Neural cell (in vitro differentiated cells): ENCODE results near the gene AVPI1. TPM values are rescaled to one million over a fixed set of nuclear protein-coding genes. Genes with fewer than 3 reads are reported as not detected.

Experiments used
- H2AFZ ChIP-seq: fragments of 200-600, 300-800 bp; sonication (generic), shearing (Covaris generic); 2 replicates; pipeline ENCODE4 v1.6.0; 2014; ENCODE audit warnings: low read depth, mild to moderate bottlenecking, antibody characterized with exemption, low read length, moderate library complexity
- H3F3A ChIP-seq: fragments of 200-600 bp; shearing (Covaris generic); 2 replicates; pipeline ENCODE4 v1.6.1; 2016; ENCODE audit warnings: mild to moderate bottlenecking, moderate library complexity, mixed read lengths, antibody characterized with exemption, low read length; ENCODE audit not compliant: insufficient read depth, poor library complexity, severe bottlenecking
- H3K27ac ChIP-seq: fragments of 200-600, 300-800 bp; sonication (generic), shearing (Covaris generic); 2 replicates; pipeline ENCODE4 v1.5.1; 2014; ENCODE audit warnings: mild to moderate bottlenecking, low read length, moderate library complexity
- H3K27me3 ChIP-seq: fragments of 300-800, 200-600 bp; sonication (generic), shearing (Covaris generic); 2 replicates; pipeline ENCODE4 v1.6.0; 2014; ENCODE audit warnings: mild to moderate bottlenecking, low read depth, low read length, moderate library complexity; ENCODE audit not compliant: insufficient read depth
- H3K36me3 ChIP-seq: fragments of 300-800, 200-600 bp; sonication (generic), shearing (Covaris generic); 2 replicates; pipeline ENCODE4 v1.5.1; 2014; ENCODE audit warnings: mild to moderate bottlenecking, antibody characterized with exemption, low read length, moderate library complexity; ENCODE audit not compliant: insufficient read depth
- H3K4me2 ChIP-seq: fragments of 300-800, 200-600 bp; sonication (generic), shearing (Covaris generic); 2 replicates; pipeline ENCODE4 v1.6.0; 2014; ENCODE audit warnings: mild to moderate bottlenecking, low read length
- H3K4me3 ChIP-seq: fragments of 300-800, 200-600 bp; sonication (generic), shearing (Covaris generic); 2 replicates; pipeline ENCODE4 v1.5.1; 2014; ENCODE audit warnings: mild to moderate bottlenecking, low read length, moderate library complexity
- H3K79me2 ChIP-seq: fragments of 200-600 bp; shearing (Covaris generic); replicated peaks from 2 replicates; pipeline ENCODE4 v1.6.0; 2014; ENCODE audit warnings: mild to moderate bottlenecking, low read length, moderate library complexity; ENCODE audit not compliant: insufficient read depth
- H3K9ac ChIP-seq: fragments of 300-800, 200-600 bp; sonication (generic), shearing (Covaris generic); 2 replicates; pipeline ENCODE4 v1.6.1; 2016; ENCODE audit warnings: mild to moderate bottlenecking, low read length, mixed read lengths
- H3K9me2 ChIP-seq: fragments of 200-600 bp; shearing (Covaris generic); 2 replicates; pipeline ENCODE4 v1.6.1; 2016; ENCODE audit warnings: mild to moderate bottlenecking, low read length, mixed read lengths; ENCODE audit not compliant: insufficient read depth
- H3K9me3 ChIP-seq: fragments of 200-600, 300-800 bp; sonication (generic), shearing (Covaris generic); 2 replicates; pipeline ENCODE4 v1.6.1; 2016; ENCODE audit warnings: mild to moderate bottlenecking, mixed run types, low read length, moderate library complexity, mixed read lengths
- H4K20me1 ChIP-seq: fragments of 200-600 bp; shearing (Covaris generic); 2 replicates; pipeline ENCODE4 v1.6.1; 2016; ENCODE audit warnings: mild to moderate bottlenecking, mixed run types; ENCODE audit not compliant: insufficient read depth
- MXI1 ChIP-seq: fragments of 450-650 bp; conservative IDR thresholded peaks from 2 replicates; pipeline ENCODE4 v1.6.1; 2014; ENCODE audit warnings: antibody characterized with exemption, mild to moderate bottlenecking; ENCODE audit not compliant: poor library complexity, severe bottlenecking
- POLR2AphosphoS5 ChIP-seq: IDR thresholded peaks from 2 replicates; pipeline ENCODE4 v1.6.1; 2012
- RAD21 ChIP-seq: fragments of 450-650 bp; conservative IDR thresholded peaks from 2 replicates; pipeline ENCODE4 v1.6.1; 2014; ENCODE audit warnings: antibody characterized with exemption, mild to moderate bottlenecking, moderate library complexity
- REST ChIP-seq: IDR thresholded peaks from 2 replicates; pipeline ENCODE4 v1.6.1; 2012; ENCODE audit warnings: borderline replicate concordance
- SMC3 ChIP-seq: fragments of 450-650 bp; conservative IDR thresholded peaks from 2 replicates; pipeline ENCODE4 v1.6.1; 2014; ENCODE audit warnings: antibody characterized with exemption, mild to moderate bottlenecking, moderate library complexity; ENCODE audit not compliant: poor library complexity
- polyA plus RNA-seq: library from polyadenylated mRNA; depleted of rRNA; stranded (reverse); fragments of >200 nt; gene quantifications from 2 replicates; pipeline ENCODE4 v1.2.3, GENCODE V29; 2014
- TF ChIP-seq, protein P1 (sequence below): fragments of 450-650 bp; IDR thresholded peaks from 2 replicates; pipeline ENCODE4 v1.5.1; 2014; ENCODE audit warnings: antibody characterized with exemption, mild to moderate bottlenecking, moderate library complexity; ENCODE audit not compliant: poor library complexity, severe bottlenecking

The AVPI1 gene
- polyA plus RNA-seq, 1 donor from 2014 or later: 1.3 TPM

DNA sequence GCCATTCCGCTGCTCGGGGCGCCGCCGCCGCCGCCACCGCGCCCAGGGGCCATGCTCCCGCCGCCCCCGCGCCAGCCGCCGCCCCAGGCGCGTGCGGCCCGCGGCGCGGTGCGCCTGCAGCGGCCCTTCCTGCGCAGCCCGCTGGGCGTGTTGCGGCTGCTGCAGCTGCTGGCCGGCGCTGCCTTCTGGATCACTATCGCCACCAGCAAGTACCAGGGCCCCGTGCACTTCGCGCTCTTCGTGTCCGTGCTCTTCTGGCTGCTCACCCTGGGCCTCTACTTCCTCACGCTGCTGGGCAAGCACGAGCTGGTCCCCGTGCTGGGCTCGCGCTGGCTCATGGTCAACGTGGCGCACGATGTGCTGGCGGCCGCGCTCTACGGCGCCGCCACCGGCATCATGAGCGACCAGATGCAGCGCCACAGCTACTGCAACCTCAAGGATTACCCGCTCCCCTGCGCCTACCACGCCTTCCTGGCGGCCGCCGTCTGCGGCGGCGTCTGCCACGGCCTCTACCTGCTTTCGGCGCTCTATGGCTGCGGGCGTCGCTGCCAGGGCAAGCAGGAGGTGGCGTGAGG lies 26.9 kb upstream of the AVPI1 start:
- H2AFZ ChIP-seq: peak overlapping the region; percentile 40
- H3K27ac ChIP-seq: peak overlapping the region; percentile 31
- peak overlapping the region; percentile 68 for H3K9ac ChIP-seq
- no peaks in the 10 kb centered on the region for H3K36me3 ChIP-seq
- peaks cover 16% of the 10 kb centered on the region for H3K27me3 ChIP-seq
- peak overlapping the region; percentile 59 for H3K4me2 ChIP-seq
- H4K20me1 ChIP-seq: no peaks in the 10 kb centered on the region
- H3K9me2 ChIP-seq: no peaks in the 10 kb centered on the region
- no peak for TF ChIP-seq REST
- no peak for TF ChIP-seq RAD21
- TF ChIP-seq, protein P1, sequence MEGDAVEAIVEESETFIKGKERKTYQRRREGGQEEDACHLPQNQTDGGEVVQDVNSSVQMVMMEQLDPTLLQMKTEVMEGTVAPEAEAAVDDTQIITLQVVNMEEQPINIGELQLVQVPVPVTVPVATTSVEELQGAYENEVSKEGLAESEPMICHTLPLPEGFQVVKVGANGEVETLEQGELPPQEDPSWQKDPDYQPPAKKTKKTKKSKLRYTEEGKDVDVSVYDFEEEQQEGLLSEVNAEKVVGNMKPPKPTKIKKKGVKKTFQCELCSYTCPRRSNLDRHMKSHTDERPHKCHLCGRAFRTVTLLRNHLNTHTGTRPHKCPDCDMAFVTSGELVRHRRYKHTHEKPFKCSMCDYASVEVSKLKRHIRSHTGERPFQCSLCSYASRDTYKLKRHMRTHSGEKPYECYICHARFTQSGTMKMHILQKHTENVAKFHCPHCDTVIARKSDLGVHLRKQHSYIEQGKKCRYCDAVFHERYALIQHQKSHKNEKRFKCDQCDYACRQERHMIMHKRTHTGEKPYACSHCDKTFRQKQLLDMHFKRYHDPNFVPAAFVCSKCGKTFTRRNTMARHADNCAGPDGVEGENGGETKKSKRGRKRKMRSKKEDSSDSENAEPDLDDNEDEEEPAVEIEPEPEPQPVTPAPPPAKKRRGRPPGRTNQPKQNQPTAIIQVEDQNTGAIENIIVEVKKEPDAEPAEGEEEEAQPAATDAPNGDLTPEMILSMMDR: peak; percentile 68
- peak; percentile 80 for TF ChIP-seq MXI1
- peak; percentile 65 for TF ChIP-seq POLR2AphosphoS5
- peak overlapping the region; percentile 77 for H3K4me3 ChIP-seq
- no peaks in the 10 kb centered on the region for H3F3A ChIP-seq
- no peaks in the 10 kb centered on the region for H3K9me3 ChIP-seq
- no peaks in the 10 kb centered on the region for H3K79me2 ChIP-seq

DNA sequence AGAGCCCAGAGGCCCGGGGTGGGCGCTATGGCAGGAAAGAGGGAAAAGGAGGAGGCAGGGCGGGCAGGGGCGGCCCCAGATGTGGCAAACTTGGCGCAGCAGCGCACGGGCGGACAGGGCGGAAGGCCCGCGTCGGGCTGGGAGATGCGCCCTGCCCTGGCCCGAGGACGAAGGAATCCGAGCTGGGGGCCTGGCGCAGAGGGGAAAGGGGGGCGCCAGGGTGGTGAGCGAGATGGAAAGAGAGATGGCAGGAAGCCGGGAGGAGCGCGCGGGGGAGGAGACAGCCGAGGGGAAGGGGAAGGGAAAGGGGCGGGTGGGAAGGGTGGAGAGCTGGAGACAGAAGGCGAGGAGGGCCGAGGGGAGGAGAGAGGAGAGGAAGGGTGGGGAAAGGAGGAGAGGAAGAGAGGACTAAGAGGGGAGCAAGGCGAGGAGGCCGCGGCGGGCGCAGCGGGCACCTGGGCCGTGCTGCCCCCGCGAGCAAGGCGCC lies 26.3 kb upstream of the AVPI1 start, which contains the start of gene MARVELD1:
Gene MARVELD1, plus strand, starts transcription at position 392 of the 487 bp plus-strand sequence. CDS start 147 bp downstream, outside the sequence.
- Histone ChIP-seq H3K4me2 (peak within 1 kb of the TSS; percentile 59), H3K79me2 (no peaks in the 10 kb centered on the region), H3K27me3 (peaks cover 16% of the 10 kb centered on the region), H2AFZ (peak within 1 kb of the TSS; percentile 69), H3K9ac (peak within 1 kb of the TSS; percentile 68), H4K20me1 (no peaks in the 10 kb centered on the region), H3K36me3 (no peaks in the 10 kb centered on the region), H3K9me2 (no peaks in the 10 kb centered on the region), H3F3A (no peaks in the 10 kb centered on the region), H3K9me3 (no peaks in the 10 kb centered on the region), H3K4me3 (peak within 1 kb of the TSS; percentile 77), H3K27ac (peak within 1 kb of the TSS; percentile 31)
- TF ChIP-seq RAD21: no peak
- no peak for TF ChIP-seq SMC3
- no peak for TF ChIP-seq POLR2AphosphoS5
- TF ChIP-seq, protein P1: no peak
